ENCODE measurements around the gene SATB2.

DNA sequence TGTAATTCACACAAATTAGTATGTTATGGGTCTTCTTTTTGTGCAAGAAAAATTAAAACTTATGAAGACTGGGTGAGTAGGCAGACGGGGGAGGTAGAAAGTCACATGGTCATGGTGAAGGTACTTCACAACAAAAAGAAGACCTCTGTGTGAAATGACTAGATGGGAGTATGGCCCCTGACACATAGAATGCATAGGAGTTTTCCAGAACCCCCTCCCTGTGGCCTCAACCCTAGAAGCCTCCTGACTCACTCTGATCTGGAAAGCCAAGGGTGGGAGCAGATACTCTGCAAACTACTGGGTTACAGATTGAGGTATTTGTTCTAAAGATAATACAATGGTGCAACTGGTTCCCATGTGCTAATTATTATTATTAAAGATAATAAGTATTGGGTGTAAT, 23.2 kb downstream of the SATB2 start:
- TF ChIP-seq, protein P1, sequence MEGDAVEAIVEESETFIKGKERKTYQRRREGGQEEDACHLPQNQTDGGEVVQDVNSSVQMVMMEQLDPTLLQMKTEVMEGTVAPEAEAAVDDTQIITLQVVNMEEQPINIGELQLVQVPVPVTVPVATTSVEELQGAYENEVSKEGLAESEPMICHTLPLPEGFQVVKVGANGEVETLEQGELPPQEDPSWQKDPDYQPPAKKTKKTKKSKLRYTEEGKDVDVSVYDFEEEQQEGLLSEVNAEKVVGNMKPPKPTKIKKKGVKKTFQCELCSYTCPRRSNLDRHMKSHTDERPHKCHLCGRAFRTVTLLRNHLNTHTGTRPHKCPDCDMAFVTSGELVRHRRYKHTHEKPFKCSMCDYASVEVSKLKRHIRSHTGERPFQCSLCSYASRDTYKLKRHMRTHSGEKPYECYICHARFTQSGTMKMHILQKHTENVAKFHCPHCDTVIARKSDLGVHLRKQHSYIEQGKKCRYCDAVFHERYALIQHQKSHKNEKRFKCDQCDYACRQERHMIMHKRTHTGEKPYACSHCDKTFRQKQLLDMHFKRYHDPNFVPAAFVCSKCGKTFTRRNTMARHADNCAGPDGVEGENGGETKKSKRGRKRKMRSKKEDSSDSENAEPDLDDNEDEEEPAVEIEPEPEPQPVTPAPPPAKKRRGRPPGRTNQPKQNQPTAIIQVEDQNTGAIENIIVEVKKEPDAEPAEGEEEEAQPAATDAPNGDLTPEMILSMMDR (IDR thresholded peaks at IDR 0.05), result no peak
- TF ChIP-seq EP300 (IDR thresholded peaks at IDR 0.05; ENCODE audit: borderline replicate concordance in 1 of 2, low read depth in 1 of 2, low read length in 1 of 2), result no peak
- no peak for TF ChIP-seq SIN3A (IDR thresholded peaks at IDR 0.05; ENCODE audit: borderline replicate concordance, low read depth, low read length)
- no peak for TF ChIP-seq NFIC (IDR thresholded peaks at IDR 0.05; ENCODE audit: borderline replicate concordance)
- TF ChIP-seq, protein P2, sequence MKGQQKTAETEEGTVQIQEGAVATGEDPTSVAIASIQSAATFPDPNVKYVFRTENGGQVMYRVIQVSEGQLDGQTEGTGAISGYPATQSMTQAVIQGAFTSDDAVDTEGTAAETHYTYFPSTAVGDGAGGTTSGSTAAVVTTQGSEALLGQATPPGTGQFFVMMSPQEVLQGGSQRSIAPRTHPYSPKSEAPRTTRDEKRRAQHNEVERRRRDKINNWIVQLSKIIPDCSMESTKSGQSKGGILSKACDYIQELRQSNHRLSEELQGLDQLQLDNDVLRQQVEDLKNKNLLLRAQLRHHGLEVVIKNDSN (IDR thresholded peaks at IDR 0.05; ENCODE audit: borderline replicate concordance, low read depth), result no peak
- TF ChIP-seq, protein P3, sequence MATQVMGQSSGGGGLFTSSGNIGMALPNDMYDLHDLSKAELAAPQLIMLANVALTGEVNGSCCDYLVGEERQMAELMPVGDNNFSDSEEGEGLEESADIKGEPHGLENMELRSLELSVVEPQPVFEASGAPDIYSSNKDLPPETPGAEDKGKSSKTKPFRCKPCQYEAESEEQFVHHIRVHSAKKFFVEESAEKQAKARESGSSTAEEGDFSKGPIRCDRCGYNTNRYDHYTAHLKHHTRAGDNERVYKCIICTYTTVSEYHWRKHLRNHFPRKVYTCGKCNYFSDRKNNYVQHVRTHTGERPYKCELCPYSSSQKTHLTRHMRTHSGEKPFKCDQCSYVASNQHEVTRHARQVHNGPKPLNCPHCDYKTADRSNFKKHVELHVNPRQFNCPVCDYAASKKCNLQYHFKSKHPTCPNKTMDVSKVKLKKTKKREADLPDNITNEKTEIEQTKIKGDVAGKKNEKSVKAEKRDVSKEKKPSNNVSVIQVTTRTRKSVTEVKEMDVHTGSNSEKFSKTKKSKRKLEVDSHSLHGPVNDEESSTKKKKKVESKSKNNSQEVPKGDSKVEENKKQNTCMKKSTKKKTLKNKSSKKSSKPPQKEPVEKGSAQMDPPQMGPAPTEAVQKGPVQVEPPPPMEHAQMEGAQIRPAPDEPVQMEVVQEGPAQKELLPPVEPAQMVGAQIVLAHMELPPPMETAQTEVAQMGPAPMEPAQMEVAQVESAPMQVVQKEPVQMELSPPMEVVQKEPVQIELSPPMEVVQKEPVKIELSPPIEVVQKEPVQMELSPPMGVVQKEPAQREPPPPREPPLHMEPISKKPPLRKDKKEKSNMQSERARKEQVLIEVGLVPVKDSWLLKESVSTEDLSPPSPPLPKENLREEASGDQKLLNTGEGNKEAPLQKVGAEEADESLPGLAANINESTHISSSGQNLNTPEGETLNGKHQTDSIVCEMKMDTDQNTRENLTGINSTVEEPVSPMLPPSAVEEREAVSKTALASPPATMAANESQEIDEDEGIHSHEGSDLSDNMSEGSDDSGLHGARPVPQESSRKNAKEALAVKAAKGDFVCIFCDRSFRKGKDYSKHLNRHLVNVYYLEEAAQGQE (IDR thresholded peaks at IDR 0.05; ENCODE audit: low read depth, low read length), result no peak
- TF ChIP-seq POLR2AphosphoS5 (IDR thresholded peaks at IDR 0.05; ENCODE audit: low read depth, low read length), result no peak
- TF ChIP-seq JUND (IDR thresholded peaks at IDR 0.05), result no peak
- TF ChIP-seq EZH2phosphoT487 (IDR thresholded peaks at IDR 0.05; ENCODE audit: borderline replicate concordance, low read depth), result no peak
- TF ChIP-seq NRF1 (IDR thresholded peaks at IDR 0.05; ENCODE audit: low read depth, low read length), result no peak
- TF ChIP-seq, protein P4, sequence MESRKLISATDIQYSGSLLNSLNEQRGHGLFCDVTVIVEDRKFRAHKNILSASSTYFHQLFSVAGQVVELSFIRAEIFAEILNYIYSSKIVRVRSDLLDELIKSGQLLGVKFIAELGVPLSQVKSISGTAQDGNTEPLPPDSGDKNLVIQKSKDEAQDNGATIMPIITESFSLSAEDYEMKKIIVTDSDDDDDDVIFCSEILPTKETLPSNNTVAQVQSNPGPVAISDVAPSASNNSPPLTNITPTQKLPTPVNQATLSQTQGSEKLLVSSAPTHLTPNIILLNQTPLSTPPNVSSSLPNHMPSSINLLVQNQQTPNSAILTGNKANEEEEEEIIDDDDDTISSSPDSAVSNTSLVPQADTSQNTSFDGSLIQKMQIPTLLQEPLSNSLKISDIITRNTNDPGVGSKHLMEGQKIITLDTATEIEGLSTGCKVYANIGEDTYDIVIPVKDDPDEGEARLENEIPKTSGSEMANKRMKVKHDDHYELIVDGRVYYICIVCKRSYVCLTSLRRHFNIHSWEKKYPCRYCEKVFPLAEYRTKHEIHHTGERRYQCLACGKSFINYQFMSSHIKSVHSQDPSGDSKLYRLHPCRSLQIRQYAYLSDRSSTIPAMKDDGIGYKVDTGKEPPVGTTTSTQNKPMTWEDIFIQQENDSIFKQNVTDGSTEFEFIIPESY (IDR thresholded peaks at IDR 0.05; ENCODE audit: borderline replicate concordance, low read depth), result no peak
